CMK (cell line): ENCODE data around the gene CCNH.

Experiments used
- DNase-seq: peaks from one replicate; pipeline ENCODE4 v3.0.0-alpha.2; 2010; ENCODE audit warnings: low read depth

CCNH gene

GRCh38 chr5:87412630-87413342 is at the start of gene CCNH:
TSS of gene CCNH (minus strand) at chr5:87412930. CDS start at chr5:87412794, 136 bp downstream.
- DNase-seq = peak; percentile 83

DNA sequence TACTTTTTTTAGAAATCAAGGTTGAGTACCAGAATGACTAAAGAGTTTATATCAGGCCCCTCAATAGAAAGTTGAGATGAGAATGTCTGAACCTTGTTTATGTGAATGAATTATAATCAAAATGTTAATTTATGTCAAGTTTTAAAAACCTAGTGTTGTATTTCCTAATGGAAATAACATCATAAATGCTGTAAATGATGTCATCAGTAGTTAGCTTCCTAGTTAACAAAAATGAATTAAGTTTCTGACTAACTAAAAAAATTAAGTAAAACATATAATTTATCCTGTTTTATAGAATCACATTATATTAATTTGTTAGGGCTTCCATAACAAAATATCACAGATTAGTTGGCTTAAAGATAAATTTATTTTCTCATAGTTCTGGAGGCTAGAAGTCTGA is 45.0 kb upstream of the CCNH start:
- DNase-seq = no peak

DNA sequence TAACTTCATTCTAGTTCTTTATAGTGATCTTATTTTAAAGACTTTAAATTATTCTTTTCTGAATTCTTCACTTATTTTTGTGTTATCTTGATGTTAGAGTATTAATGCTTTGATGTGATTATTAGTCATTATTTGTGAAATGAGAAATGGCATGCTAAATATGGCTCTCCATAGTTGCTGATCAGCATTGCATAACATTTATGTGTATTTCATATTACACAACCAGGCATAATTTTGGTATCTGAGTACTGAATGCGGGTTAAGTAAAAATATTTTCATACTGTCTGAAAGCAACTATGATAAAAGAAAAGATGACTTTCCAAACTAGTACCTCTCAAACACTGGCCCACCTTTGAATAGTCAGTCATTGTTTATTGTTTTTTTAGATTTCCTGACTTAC is 41.1 kb upstream of the CCNH start:
- no peak for DNase-seq

DNA sequence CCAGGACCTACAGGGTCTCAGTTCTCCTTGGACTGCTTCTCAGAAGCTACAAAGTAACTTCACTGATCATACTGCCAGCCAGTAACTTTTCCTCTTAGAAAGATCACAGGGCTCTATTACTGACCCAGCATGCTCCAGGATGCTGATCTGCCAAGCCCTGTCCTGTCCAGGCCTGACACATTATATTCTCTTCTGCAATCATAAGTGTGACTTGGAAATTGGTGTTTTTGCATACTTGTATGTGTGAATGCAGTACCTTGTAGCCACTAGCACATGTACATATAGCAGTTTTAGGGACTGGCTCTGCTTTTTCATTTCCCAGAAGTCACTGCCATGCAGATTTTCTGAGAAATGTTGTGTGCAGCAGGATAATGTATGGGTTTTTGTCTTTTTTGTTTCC is 40.1 kb upstream of the CCNH start:
- no peak for DNase-seq

DNA sequence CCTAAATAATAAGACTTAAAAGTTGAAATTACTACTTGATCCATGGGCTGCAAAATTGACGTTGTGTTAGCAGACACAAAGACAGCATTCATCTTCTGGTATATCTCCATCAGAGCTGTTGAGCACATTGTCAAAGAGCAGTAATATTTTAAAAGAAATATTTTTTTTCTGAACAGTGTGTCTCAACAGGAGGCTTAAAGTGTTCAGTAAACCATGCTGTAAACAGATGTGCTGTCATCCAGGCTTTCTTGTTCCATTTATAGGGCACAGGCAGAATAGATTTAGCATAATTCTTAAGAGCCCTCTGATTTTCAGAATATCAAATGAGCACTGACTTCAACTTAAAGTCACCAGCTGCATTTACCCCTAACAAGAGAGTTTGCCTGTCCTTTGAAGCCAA is 29.7 kb upstream of the CCNH start:
- DNase-seq = no peak

DNA sequence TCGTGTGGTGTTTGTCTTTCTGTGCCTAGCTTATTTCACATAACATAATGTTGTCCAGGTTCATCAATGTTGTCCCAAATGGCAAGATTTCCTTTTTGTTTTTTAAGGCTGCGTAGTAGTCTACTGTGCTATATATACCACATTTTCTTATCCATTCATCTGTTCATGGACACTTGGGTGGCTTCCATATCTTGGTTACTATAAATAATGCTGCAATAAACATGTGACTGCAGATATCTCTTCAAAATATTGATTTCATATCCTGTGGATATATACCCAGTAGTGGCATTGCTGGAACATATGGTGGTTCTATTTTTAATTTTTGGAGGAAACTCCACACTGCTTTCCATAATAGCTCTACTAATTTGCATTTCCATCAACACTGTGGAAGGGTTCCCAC is 25.5 kb upstream of the CCNH start:
- no peak for DNase-seq

GRCh38 chr5:87437724-87438123 is 25.0 kb upstream of the CCNH start:
- no peak for DNase-seq

DNA sequence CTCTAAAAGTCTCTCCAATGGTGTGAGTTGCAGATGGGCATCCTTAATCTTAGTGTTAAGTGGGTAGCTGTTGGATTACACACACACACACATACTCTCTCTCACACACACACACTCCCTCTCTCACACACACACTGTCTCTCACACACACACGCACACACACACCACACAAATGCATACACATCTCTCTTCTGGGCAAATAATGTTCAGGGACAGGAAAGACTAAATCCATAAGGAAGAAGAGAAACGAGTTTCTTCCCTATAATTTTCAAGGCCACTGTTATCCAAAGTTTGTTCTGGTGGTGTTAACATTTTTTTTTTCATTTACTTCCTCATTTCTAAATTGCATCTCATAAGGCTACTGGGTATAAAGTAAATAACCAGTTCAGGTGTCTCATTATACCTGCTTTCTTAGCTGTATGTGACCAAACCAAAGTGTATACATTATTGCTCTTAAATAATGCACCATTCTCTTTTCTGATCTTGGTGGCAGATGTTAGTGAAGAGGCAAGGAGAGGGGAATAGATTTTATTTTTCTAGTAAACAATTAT is 22.5 kb upstream of the CCNH start:
- no peak for DNase-seq

DNA sequence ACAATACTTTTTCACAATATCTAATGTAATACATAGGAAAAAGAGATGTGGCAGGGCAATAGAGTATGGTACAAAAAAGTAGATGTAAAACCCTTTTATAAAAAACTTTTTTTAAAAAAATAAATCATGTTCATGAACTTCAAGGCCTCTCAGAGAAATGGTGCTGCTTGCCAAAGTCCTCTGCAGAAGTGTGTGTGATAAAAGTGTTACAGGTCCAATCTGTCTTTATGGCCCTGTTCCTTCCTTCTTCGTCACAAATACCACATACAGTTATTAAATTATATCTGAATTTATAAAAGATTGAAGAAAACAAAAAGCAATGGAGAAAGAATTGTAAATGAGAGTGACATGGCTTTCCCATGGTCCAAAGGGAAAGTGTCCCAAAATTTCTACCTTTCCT is 21.7 kb upstream of the CCNH start:
- no peak for DNase-seq

DNA sequence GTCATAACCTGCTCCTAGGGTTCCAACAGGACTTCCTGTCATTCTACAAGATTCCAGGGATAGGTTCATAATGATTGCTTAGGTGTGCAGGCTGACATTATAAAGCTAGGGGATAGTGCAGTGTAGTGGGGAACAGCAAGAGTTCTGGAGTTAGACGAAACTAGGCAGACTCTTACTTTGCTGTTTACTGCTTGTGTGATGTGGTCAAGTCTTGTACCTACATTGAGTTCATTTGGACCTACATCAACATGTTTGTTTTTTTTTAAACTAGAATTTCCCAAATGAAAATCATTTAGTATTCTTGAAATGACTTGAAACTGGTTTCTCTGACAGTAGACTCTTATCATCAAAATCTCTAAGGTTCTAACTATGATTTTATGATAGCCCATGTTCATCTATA is 21.2 kb upstream of the CCNH start:
- DNase-seq = no peak

DNA sequence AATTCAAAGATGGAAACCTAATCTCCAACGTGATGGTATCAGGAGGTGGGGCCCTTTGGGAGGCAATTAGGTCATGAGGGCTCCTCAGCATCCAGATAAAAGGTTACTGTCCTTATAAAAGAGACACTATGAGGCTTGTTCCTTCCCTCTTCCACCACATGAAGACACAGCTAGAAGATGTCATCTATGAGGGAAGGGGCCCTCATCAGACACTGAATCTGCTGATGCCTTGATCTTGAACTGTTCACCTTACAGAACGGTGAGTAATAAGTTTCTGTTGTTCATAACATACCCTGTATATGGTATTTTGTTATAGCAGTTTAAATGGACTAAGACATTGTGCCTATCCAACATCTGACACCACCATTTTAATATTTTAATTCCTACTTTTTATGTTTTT is 19.7 kb upstream of the CCNH start:
- DNase-seq = no peak

DNA sequence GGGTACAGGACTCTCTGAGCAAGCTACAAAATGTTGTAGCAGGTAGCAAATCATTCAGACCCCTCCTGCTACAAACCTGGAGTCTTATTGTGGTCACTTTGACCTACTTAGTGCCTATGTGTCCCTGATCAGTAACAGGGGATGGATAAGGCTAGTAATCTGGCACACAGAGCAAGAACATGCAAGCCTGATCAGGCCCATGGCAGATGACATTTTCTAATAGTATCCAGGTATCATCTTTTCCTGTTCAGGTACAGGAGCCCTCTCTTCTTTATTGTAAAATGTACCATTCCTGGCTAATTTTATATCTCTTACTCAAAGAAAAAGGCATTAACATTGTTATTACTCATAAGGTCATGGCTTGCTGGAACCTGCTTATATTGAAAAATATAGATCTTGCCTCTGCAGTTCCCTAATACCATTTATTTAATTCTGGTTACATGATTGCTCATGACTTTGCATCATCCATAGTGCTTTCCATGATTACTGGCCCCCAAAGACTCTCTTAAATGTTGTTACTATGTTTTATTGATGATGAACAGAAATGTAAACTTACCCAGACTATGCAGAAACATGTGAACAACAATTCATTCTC is 18.2 kb upstream of the CCNH start:
- DNase-seq = no peak

GRCh38 chr5:87423755-87424154 is 11.0 kb upstream of the CCNH start:
- DNase-seq = no peak

GRCh38 chr5:87421307-87421706 is 8.6 kb upstream of the CCNH start:
- no peak for DNase-seq

DNA sequence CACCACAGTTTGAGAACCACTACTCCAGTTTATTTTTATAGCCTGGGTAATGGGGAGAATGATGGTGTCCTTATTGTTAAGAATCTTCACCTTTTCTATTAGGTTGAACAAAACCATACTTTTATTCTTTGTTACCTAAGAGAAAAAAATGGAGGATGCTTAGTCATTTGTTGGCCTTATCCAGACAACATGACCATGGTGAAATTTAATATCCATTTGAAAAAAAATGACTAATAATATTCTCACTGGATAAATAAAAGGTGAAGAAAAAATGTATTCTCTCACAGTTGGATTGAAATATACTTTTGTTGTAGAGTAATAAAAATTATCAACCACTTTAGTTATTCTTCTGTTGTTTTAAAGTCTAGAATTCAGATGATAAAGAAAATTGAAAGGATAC is 5.8 kb upstream of the CCNH start:
- no peak for DNase-seq

- DNase-seq = no peak
These were observed 564 bp upstream of the CCNH start for GRCh38 chr5:87413343-87413645.

- no peak for DNase-seq
These were observed 629 bp downstream of the CCNH start for GRCh38 chr5:87411973-87412629.

- DNase-seq = no peak
These were observed 1.2 kb downstream of the CCNH start for GRCh38 chr5:87411586-87411972.

- DNase-seq = no peak
These were observed 1.8 kb downstream of the CCNH start for GRCh38 chr5:87410931-87411330.

DNA sequence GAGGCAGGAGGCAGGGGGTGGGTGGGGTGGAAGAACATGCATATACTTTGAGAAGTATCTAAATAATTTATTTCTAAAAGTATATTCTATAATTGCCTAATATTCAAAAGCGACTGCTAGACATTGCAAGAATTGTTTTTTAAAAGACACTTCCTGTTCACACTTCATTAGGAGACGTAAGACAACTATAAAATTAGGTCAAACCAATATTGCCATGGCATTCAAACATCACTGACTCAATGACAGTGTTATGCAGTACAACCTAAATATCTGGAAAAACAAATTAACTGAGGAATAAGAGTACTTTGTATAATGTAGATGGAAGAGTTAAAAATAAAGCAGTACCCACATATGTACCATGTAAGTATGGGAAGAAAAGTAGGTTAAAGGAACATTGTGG is 4.5 kb downstream of the CCNH start:
- no peak for DNase-seq

DNA sequence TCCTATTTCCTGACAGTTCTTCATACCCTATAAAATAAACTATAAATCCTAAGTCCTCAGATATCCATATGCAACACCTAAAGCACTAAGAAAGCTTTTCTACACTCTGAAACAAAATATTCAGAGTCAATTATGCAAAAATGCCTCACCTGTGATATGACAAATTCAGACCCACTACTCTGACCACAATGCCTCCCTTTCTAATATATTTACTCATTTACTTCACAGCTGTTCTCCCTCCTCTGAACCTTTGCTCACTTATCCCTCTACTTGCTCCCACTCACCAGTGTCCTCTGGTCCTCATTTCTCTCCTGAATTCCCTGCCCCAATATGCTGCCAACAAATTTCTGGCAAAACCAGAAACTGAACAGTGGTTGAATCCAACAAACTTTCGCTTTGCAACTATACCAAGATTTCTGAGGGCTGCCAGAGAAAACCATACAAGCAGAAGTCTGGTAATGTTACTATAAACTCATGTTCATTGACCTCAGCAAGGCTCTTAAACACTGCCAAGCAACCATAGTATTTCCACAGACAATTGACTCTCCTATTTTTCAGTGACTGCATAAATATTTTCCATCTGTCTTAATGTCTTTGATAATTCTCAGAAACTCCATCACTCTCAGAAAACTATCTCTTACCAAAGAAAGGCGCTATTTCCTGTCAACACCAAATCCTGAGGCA is 7.1 kb downstream of the CCNH start:
- no peak for DNase-seq

DNA sequence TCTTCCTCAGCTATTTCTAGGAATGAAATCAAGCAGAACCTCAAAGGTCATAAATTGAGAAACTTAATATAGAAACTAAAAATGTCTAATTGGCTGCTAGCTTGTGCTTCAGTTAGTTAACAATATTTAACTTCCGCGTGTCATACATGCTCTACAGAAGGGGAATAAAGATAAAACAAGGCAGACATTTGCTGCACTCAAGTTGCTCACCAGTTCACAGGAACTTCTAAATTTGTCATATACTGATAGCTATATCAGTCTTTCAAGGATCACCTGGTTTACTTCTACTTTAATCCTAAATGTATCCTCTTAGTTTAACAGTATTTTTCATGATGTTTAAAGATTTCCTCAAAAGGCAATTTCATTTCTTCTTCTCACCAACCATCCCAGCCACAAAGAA is 8.4 kb downstream of the CCNH start:
- DNase-seq = no peak

DNA sequence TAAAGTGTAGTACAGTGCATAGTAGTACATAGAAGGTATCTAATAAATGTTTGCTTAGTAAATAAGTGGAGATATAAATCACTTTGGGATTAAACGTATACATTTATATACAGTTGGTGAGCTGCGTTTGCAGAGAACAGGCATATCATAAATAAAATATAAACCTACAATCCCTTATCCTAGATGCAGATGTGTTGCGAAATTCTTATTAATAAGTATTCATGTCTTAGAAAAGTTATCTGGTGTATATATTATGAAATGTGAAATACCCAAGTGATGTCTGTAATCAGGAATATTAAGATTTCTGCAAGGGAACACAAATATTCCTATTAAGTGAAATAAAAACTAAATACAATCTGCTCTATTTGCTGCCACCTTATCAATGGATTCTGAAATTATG is 8.8 kb downstream of the CCNH start:
- no peak for DNase-seq
